Measurements from ENCODE around the gene PANK1. TPM values are rescaled to one million over a fixed set of nuclear protein-coding genes. Genes with fewer than 3 reads are reported as not detected.

Gene PANK1
- total RNA-seq, 1 experiment from 2014 or later = 33.2 TPM

DNA sequence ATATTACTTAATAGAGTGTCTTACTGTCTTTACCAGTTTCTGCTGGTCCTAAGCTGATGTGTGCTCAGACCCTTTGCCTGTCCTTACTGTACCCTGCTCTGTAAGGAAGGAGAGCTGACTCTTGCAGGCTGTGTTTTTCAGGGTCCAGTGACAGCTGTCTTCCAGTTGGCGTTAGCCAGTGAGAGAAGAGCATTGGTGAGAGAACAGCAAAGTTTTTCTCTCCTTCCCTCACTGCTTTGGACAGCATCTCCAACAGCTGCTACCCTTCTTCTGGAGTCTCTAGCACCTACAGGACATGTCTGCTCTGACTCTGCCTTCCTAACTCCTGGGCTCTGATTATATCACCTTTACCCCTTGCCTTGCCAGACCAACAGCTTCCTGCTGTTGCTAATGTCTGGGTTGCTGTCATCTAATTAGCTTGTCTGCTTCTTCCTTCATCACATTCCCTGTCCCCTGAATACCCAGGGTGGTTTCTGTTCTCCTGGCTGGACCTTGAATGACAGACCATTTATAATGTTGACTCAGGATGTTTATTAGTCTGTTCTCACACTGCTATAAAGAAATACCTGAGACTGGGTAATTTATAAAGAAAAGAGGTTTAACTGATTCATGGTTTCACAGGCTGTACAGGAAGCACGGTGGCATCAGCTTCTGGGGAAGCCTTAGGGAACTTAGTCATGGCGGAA, 23.5 kb upstream of the PANK1 start:
- H3K4me3 Mint-ChIP-seq = no peak overlapping the region
- H4K5ac ChIP-seq (ENCODE audit: insufficient read length, low read depth, low read length) = no peak overlapping the region

More for the DNA sequence above, 23.5 kb upstream of the PANK1 start:
- Histone ChIP-seq H3K56ac (ENCODE audit: insufficient read length, low read depth, low read length) (no peak overlapping the region), H3K4me2 (ENCODE audit: insufficient read depth, insufficient read length, low read length) (no peak overlapping the region), H2AK5ac (ENCODE audit: insufficient read length, low read length) (no peak overlapping the region), H3K4me1 (ENCODE audit: insufficient read depth, low read length) (no peaks in the 10 kb centered on the region), H2BK20ac (ENCODE audit: low read depth, low read length, poor library complexity, severe bottlenecking) (no peak overlapping the region), H4K91ac (ENCODE audit: insufficient read length, low read depth, low read length) (no peak overlapping the region), H4K20me1 (ENCODE audit: control insufficient read depth, insufficient read depth, insufficient read length) (no peaks in the 10 kb centered on the region), H2BK12ac (ENCODE audit: insufficient read length, low read depth, low read length) (no peak overlapping the region), H3K79me1 (ENCODE audit: insufficient read depth, low read depth, low read length, poor library complexity, severe bottlenecking) (no peaks in the 10 kb centered on the region), H3K18ac (ENCODE audit: insufficient read length, low read depth, low read length) (no peak overlapping the region), H2BK120ac (ENCODE audit: low read depth, low read length, poor library complexity, severe bottlenecking) (no peak overlapping the region), H3K23ac (ENCODE audit: insufficient read length, low read depth, low read length) (no peak overlapping the region), H3K79me2 (ENCODE audit: insufficient read depth, low read length) (no peaks in the 10 kb centered on the region), H2AFZ (ENCODE audit: low read length) (no peak overlapping the region), H2BK5ac (ENCODE audit: insufficient read length, low read length) (no peak overlapping the region), H2BK15ac (ENCODE audit: low read depth, low read length) (no peak overlapping the region), H4K8ac (replicated peaks; ENCODE audit: insufficient read length, low read depth, low read length) (no peak overlapping the region), H3K23me2 (ENCODE audit: insufficient read length, low read depth, low read length, poor library complexity, severe bottlenecking) (no peaks in the 10 kb centered on the region), H3K14ac (ENCODE audit: insufficient read depth, low read length) (no peak overlapping the region), H3T11ph (ENCODE audit: low read length) (no peak overlapping the region), H3K9ac (ENCODE audit: extremely low read depth, insufficient read length, low read length) (no peak overlapping the region), H3K27me3 (ENCODE audit: insufficient read depth, low read length) (no peaks in the 10 kb centered on the region), H3K9me3 (ENCODE audit: control insufficient read depth, low read depth, low read length) (no peaks in the 10 kb centered on the region), H3K27ac (ENCODE audit: insufficient read length, low read depth, low read length) (no peak overlapping the region), H3K4ac (ENCODE audit: low read depth, low read length) (no peak overlapping the region)
- H3K36me3 Mint-ChIP-seq (ENCODE audit: insufficient read depth in 1 of 3, low read depth in 3 of 3) = no peaks in the 10 kb centered on the region
- TF ChIP-seq, protein P1, sequence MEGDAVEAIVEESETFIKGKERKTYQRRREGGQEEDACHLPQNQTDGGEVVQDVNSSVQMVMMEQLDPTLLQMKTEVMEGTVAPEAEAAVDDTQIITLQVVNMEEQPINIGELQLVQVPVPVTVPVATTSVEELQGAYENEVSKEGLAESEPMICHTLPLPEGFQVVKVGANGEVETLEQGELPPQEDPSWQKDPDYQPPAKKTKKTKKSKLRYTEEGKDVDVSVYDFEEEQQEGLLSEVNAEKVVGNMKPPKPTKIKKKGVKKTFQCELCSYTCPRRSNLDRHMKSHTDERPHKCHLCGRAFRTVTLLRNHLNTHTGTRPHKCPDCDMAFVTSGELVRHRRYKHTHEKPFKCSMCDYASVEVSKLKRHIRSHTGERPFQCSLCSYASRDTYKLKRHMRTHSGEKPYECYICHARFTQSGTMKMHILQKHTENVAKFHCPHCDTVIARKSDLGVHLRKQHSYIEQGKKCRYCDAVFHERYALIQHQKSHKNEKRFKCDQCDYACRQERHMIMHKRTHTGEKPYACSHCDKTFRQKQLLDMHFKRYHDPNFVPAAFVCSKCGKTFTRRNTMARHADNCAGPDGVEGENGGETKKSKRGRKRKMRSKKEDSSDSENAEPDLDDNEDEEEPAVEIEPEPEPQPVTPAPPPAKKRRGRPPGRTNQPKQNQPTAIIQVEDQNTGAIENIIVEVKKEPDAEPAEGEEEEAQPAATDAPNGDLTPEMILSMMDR (conservative IDR thresholded peaks at IDR 0.05) = no peak
- peaks cover 1% of the 10 kb centered on the region; the same call in 1 of the 2 replicates for H3K27me3 Mint-ChIP-seq (ENCODE audit: low read depth)
- no CpG with 5 or more reads among the region's 3 CpGs for WGBS (ENCODE audit: extremely low coverage, insufficient read length, low lambda C conversion rate)
- no peaks in the 10 kb centered on the region for H3K9me3 Mint-ChIP-seq
- H3K4me1 Mint-ChIP-seq = peaks cover 0 to 4% of the 10 kb centered on the region in 2 experiments; a peak in 1 of 4 replicates
- no peak for DNase-seq
- no peak overlapping the region for H3K27ac Mint-ChIP-seq

Data from H9 (cell line).